ENCODE measurements around the gene OR1K1.

GRCh38 chr9:122810306-122810946 is 10.5 kb downstream of the OR1K1 start:
- TF ChIP-seq CTCF (IDR thresholded peaks at IDR 0.05) (peak; percentile 58 to 96 (median 76)), POLR2A (IDR thresholded peaks at IDR 0.05) (no peak)
